RWPE1 (cell line): ENCODE results near the gene SEMA6A.

Experiments used
- CTCF ChIA-PET: fragments of 350-600 bp; sonication (Branson Sonifier 250); formaldehyde crosslinking; extraction: SDS; loops from one replicate; lab custom pipeline; 2021; lab: Yijun Ruan, JAX
- POLR2A ChIA-PET: fragments of 400-600 bp; formaldehyde crosslinking; extraction: SDS; loops from one replicate; lab custom pipeline; 2020; ENCODE audit warnings: antibody characterized with exemption; ENCODE audit not compliant: low non-redundant PET; lab: Yijun Ruan, JAX
- DNase-seq: peaks from one replicate; pipeline ENCODE4 v3.0.0; 2012; ENCODE audit warnings: low spot score
- H3K27ac ChIP-seq: fragments of 450-650 bp; 2 replicates; pipeline ENCODE4 v1.5.1; 2017
- TF ChIP-seq, protein P1 (sequence below): fragments of 450-650 bp; conservative IDR thresholded peaks from 2 replicates; pipeline ENCODE4 v1.5.1; 2017; ENCODE audit warnings: low read depth, mild to moderate bottlenecking

SEMA6A gene

DNA sequence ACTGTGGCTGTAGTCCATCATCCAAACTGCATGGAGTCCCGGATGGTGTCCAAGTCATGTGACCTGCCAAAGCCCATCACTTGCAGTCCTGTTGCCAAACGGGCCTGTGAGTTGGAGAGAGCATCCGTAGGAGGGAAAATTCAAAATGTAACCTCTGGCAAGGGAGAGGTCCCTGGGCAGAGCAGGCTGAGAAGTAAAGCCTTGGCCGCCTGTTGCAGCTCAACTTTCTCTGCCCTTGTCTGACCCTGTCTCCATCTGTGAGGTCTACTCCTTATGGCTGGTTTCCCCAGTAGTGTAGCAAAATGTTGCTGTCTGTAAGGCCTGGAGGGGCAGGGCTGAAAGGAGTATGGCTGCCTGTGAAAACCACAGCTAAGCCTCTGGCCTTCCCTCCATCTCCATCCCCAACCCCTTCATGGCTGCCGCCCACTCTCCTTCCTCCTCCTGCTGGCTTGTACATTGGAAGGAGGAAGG is 163.5 kb downstream of the SEMA6A start:
- TF ChIP-seq, protein P1, sequence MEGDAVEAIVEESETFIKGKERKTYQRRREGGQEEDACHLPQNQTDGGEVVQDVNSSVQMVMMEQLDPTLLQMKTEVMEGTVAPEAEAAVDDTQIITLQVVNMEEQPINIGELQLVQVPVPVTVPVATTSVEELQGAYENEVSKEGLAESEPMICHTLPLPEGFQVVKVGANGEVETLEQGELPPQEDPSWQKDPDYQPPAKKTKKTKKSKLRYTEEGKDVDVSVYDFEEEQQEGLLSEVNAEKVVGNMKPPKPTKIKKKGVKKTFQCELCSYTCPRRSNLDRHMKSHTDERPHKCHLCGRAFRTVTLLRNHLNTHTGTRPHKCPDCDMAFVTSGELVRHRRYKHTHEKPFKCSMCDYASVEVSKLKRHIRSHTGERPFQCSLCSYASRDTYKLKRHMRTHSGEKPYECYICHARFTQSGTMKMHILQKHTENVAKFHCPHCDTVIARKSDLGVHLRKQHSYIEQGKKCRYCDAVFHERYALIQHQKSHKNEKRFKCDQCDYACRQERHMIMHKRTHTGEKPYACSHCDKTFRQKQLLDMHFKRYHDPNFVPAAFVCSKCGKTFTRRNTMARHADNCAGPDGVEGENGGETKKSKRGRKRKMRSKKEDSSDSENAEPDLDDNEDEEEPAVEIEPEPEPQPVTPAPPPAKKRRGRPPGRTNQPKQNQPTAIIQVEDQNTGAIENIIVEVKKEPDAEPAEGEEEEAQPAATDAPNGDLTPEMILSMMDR, result no peak
- ChIA-PET POLR2A (no interaction called here), CTCF (interaction anchor here (0.6 kb wide), 1 partner anchor 1549 kb away, joined by 6 read pairs; no protein-coding TSS in a partner anchor)
- no peak overlapping the region for H3K27ac ChIP-seq
- no peak for DNase-seq

DNA sequence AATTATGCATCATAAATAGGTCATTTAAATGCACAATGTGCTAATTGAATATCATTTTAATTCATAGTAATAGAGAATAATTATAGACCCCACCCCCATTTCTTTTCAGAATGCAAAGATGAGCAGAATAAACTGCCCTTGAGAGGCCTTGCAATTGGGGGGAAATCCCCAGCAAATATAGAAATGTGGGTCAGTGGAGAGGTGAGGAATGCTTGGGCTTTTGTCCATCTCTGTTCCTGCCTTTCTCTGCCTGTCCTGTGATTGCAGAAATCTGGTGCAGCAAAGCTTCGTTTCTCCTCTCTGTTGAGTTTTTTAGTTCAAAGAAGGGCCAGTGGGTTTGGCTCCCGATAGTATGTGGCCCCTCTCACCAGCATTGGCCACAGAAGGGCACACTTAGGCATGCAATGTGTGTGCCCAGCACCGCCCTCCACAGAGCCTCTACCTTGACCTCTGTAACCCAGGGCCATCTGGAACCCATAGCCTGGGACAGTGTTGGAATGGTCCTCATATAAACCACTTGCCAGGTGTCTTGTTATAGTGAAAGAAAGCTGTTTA is 164.2 kb downstream of the SEMA6A start:
- no peak overlapping the region for H3K27ac ChIP-seq
- TF ChIP-seq, protein P1, result no peak
- CTCF ChIA-PET, result interaction anchor here (0.6 to 0.7 kb wide), 2 partner anchors 59 to 1548 kb away, joined by 5 to 6 read pairs; no protein-coding TSS in a partner anchor
- DNase-seq, result no peak
- POLR2A ChIA-PET, result no interaction called here

DNA sequence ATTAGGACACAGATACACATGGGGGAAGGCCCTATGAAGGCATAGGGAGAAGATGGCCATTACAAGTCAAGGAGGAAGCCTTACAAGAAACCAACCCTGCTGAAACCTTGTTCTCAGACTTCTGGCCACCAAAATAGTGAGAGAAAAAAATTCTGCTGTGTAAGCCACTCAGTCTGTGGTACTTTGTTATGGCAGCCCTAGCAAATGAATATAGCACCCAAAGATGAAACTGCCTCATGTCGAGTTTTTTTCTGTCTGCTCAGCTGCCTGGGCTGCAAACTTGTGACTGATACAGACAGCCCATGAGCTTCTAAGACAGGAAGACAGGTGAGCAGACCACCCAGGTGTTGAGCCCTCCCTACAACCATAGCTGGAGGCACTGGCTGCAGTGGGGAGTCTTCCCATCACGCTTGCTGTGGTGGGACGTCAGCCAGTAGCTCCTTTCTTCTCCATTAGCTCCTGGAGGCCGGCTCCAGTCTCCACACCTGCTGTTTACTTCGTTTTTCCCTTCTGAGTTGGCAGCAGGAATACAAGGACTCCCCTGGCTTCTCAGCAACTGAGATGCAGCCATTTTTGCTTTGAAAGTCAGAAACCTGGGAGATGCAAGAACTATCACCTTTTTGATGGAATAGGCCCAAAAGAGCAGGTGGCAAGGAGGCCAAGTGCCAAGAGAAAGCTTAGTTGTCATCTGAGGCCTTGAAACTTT is 164.9 kb downstream of the SEMA6A start:
- no peak for DNase-seq
- CTCF ChIA-PET, result no interaction called here
- TF ChIP-seq, protein P1, result no peak
- POLR2A ChIA-PET, result no interaction called here
- H3K27ac ChIP-seq, result no peak overlapping the region

DNA sequence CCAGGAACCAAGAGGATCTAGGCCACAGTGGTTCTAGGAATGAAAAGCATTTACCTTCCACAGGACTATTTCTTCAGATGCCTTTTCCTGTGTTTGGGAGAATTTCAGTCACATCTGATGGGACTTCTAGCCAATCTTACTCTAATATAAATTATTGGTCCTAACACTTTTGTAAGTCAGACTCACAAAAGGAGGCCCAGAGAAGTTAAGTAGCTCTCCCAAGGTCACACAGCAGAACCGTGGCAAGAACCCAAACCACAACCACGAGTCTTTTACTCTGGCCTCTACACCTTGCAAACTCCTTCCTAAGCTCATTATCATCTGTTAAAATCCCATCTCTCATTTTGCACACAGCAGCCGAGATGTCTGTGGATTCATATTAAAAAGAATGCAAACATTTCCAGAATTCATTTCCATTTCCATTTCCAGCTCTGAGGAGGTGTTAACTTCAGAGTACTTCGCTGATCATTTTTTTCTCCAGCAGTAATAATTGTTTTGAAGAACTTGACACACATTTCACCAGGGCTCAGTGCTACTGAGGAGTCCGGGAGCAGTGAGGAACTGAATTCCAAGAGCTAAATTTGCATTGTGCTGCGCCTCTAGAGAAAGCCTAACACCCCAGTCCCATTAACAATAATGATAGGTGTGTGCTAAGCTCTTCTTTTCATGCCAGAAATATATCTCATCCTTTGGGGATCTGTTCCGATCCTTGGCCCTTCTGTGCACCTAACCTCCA is 168.1 kb downstream of the SEMA6A start:
- ChIA-PET POLR2A (no interaction called here), CTCF (interaction anchor here (0.7 to 1.0 kb wide), 2 partner anchors 12 to 42 kb away, joined by 3 to 5 read pairs; no protein-coding TSS in a partner anchor)
- H3K27ac ChIP-seq, result no peak overlapping the region
- TF ChIP-seq, protein P1, result no peak
- DNase-seq, result no peak

DNA sequence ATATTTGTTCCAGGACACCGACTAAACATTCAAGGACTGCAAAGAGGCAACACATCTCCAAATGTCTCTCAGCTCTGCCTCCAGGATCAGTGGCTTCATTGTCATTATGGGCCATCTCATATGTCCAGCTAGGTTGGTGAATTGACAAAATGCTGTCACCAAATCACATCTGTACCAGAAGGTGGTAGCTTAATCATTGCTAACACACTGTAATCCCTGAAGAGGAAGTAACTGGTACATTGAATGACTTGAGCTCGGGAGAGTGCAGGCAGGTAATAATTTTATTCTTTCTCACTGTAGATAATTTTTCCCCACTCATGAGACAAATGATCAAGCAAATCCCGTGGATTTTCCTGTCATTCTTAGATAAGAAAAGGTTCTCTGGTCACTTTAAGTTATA is 169.8 kb downstream of the SEMA6A start:
- POLR2A ChIA-PET, result no interaction called here
- no peak overlapping the region for H3K27ac ChIP-seq
- CTCF ChIA-PET, result interaction anchor here (0.6 kb wide), 1 partner anchor 12 kb away, joined by 3 read pairs; no protein-coding TSS in a partner anchor
- DNase-seq, result no peak
- TF ChIP-seq, protein P1, result no peak

DNA sequence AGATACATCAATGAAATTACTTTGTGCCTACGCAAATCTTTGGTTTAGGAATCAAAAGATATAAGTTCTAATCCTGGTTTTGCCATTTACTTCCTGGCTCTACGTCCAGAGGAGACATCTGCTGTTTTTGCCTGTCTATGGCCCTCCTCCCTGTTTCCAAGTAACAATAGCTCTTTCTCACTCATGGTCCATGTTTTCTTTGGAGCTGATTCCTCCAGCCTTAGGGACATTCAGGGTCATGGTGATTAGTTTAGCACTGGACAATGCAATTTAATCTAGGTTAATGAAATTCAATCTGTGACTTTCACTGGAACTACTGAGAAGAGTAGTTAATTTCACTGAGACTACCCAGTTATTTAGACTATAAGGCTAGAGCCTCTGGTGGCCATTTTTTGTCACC is 170.6 kb downstream of the SEMA6A start:
- no peak for DNase-seq
- POLR2A ChIA-PET, result no interaction called here
- TF ChIP-seq, protein P1, result no peak
- H3K27ac ChIP-seq, result no peak overlapping the region
- CTCF ChIA-PET, result no interaction called here
